Measurements from ENCODE around the gene EFTUD2.

The EFTUD2 gene

GRCh38 chr17:44915862-44916780 is 16.9 kb upstream of the EFTUD2 start:
- Histone ChIP-seq H2AFZ (ENCODE audit: low read depth, low read length) (no peak overlapping the region), H3K36me3 (replicated peaks; ENCODE audit: low read depth, low read length) (no peaks in the 10 kb centered on the region), H3K4me3 (ENCODE audit: low read length) (no peak overlapping the region), H4K20me1 (ENCODE audit: insufficient read depth, low read length) (no peaks in the 10 kb centered on the region), H3K9me3 (ENCODE audit: insufficient read depth, low read length) (no peaks in the 10 kb centered on the region), H3K27me3 (ENCODE audit: low read depth, low read length) (peaks cover 8% of the 10 kb centered on the region), H3K27ac (ENCODE audit: low read length) (no peak overlapping the region), H3K9ac (ENCODE audit: low read length) (no peak overlapping the region), H3K4me2 (ENCODE audit: low read length) (no peak overlapping the region), H3K4me1 (ENCODE audit: low read length) (peaks cover 22% of the 10 kb centered on the region), H3K79me2 (ENCODE audit: low read length) (no peaks in the 10 kb centered on the region)
- no peak for TF ChIP-seq CTCF (IDR thresholded peaks at IDR 0.05; ENCODE audit: low read depth, low read length)
- no peak for TF ChIP-seq EZH2phosphoT487 (IDR thresholded peaks at IDR 0.05; ENCODE audit: low read depth)

DNA sequence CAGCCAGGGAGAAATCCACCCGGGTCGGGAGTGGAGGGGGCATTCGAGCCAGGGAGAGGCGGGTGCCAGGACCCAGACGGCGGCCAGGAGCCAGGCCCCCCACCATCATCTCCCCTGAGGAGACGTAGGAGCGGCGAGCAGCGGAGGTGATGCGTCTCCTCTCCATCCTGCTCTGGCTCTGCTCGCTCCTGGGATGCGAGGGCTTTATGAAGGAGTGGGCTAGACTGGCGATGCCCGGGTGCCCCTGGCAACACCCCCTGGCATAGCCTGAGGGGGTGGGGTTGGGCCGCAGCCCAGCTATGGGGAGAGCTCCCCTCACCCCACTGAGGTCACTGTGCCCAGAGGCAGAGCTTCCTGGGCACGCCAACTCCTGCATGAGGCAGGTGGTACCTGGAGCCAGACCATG is 16.1 kb upstream of the EFTUD2 start, which contains the start of gene GFAP:
GFAP (minus strand) TSS at position 180 of the 406 bp plus-strand sequence; CDS start at position 166, 14 bp downstream.
- Histone ChIP-seq H3K4me1 (ENCODE audit: low read length) (peaks cover 14% of the 10 kb centered on the region), H3K79me2 (ENCODE audit: low read length) (no peaks in the 10 kb centered on the region), H4K20me1 (ENCODE audit: insufficient read depth, low read length) (no peaks in the 10 kb centered on the region), H3K4me3 (ENCODE audit: low read length) (no peak within 1 kb of the TSS), H3K27ac (ENCODE audit: low read length) (no peak within 1 kb of the TSS), H3K9me3 (ENCODE audit: insufficient read depth, low read length) (no peaks in the 10 kb centered on the region), H3K36me3 (replicated peaks; ENCODE audit: low read depth, low read length) (no peaks in the 10 kb centered on the region), H3K9ac (ENCODE audit: low read length) (no peak within 1 kb of the TSS), H3K27me3 (ENCODE audit: low read depth, low read length) (peaks cover 8% of the 10 kb centered on the region), H3K4me2 (ENCODE audit: low read length) (no peak within 1 kb of the TSS), H2AFZ (ENCODE audit: low read depth, low read length) (no peak within 1 kb of the TSS)
- no peak for TF ChIP-seq CTCF (IDR thresholded peaks at IDR 0.05; ENCODE audit: low read depth, low read length)
- no peak for TF ChIP-seq EZH2phosphoT487 (IDR thresholded peaks at IDR 0.05; ENCODE audit: low read depth)

DNA sequence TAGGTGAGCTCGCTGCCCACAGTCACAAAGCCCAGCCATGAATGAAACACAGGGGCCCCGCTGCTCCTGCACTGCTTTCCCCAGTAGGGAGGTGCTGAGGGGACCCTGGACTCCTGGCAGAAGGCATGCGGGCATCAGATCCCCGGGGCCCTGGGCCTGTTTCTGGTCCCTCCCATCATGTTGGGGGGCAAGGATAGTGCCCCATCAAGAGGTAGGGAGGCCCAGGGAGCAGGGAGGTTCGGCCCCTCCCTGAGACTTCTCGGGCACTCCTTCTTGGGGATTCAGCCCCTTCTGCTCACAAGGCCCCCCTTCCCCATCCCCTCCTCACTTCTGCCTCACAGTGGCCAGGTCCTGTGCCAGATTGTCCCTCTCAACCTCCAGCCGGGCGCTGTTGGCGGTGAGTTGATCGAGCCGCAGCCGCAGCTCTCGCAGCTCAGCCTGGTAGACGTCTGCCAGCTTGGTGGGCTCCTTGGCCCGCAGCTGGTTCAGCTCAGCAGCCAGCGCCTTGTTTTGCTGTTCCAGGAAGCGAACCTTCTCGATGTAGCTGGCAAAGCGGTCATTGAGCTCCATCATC is 15.5 kb upstream of the EFTUD2 start:
- no peak overlapping the region for H3K4me3 ChIP-seq (ENCODE audit: low read length)
- peaks cover 9% of the 10 kb centered on the region for H3K4me1 ChIP-seq (ENCODE audit: low read length)
- H3K9ac ChIP-seq (ENCODE audit: low read length): no peak overlapping the region
- no peaks in the 10 kb centered on the region for H3K79me2 ChIP-seq (ENCODE audit: low read length)
- peaks cover 8% of the 10 kb centered on the region for H3K27me3 ChIP-seq (ENCODE audit: low read depth, low read length)
- H3K36me3 ChIP-seq (replicated peaks; ENCODE audit: low read depth, low read length): no peaks in the 10 kb centered on the region
- H3K9me3 ChIP-seq (ENCODE audit: insufficient read depth, low read length): no peaks in the 10 kb centered on the region
- no peak overlapping the region for H3K4me2 ChIP-seq (ENCODE audit: low read length)
- H2AFZ ChIP-seq (ENCODE audit: low read depth, low read length): no peak overlapping the region
- H3K27ac ChIP-seq (ENCODE audit: low read length): no peak overlapping the region
- H4K20me1 ChIP-seq (ENCODE audit: insufficient read depth, low read length): no peaks in the 10 kb centered on the region
- TF ChIP-seq CTCF (IDR thresholded peaks at IDR 0.05; ENCODE audit: low read depth, low read length) (no peak), EZH2phosphoT487 (IDR thresholded peaks at IDR 0.05; ENCODE audit: low read depth) (no peak)

DNA sequence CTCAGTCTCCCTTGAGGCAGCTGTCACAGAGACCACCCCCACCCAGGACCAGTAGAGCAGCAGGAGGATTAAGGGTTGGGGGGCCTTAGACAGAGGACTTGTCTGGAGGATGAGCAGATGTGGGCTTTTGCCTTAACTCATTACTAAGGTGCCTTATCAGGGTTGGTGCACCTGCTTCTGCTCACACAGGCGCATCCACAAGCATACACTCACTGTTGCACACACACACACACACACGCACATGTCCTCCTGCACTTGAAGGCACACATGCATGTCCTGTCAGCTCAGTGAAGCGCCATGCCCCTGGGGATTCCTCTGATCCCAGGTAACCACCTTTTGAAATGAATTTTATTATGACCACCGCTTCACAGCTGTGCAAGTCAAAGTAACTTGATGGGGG is 14.9 kb upstream of the EFTUD2 start:
- H3K9ac ChIP-seq (ENCODE audit: low read length): no peak overlapping the region
- no peaks in the 10 kb centered on the region for H3K79me2 ChIP-seq (ENCODE audit: low read length)
- no peak overlapping the region for H3K4me3 ChIP-seq (ENCODE audit: low read length)
- H4K20me1 ChIP-seq (ENCODE audit: insufficient read depth, low read length): no peaks in the 10 kb centered on the region
- H3K4me2 ChIP-seq (ENCODE audit: low read length): no peak overlapping the region
- H3K27me3 ChIP-seq (ENCODE audit: low read depth, low read length): peaks cover 8% of the 10 kb centered on the region
- no peaks in the 10 kb centered on the region for H3K9me3 ChIP-seq (ENCODE audit: insufficient read depth, low read length)
- H3K36me3 ChIP-seq (replicated peaks; ENCODE audit: low read depth, low read length): no peaks in the 10 kb centered on the region
- H3K4me1 ChIP-seq (ENCODE audit: low read length): peaks cover 8% of the 10 kb centered on the region; the same call in 1 of the 2 replicates
- no peak for TF ChIP-seq CTCF (IDR thresholded peaks at IDR 0.05; ENCODE audit: low read depth, low read length)
- no peak overlapping the region for H3K27ac ChIP-seq (ENCODE audit: low read length)
- no peak overlapping the region for H2AFZ ChIP-seq (ENCODE audit: low read depth, low read length)

Data from OCI-LY3 (cell line).